GM19468 (cell line): ENCODE measurements around the gene SMTNL2.

Experiments used
- ATAC-seq: cut with Tn5 transposase; IDR thresholded peaks from one replicate; pipeline ENCODE4 v1.9.1; 2021; ENCODE audit warnings: mild to moderate bottlenecking, moderate library complexity, moderate number of reproducible peaks; ENCODE audit not compliant: unreplicated experiment; ENCODE audit errors: extremely low read depth

The SMTNL2 gene

DNA sequence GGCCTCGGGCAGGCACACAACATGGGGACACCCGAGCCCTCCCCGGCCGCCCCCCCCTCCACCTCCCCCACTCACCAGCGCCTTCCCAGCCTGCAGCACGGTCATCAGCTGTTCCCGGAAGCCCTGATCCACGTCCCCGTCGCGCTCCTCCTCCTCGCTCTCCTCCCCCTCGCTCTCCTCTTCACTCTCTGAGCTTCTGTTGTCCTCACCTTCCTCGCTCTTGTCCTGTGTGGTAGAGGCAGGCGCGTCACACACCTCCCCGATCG, 39.4 kb upstream of the SMTNL2 start:
- ATAC-seq: no peak

GRCh38 chr17:4545217-4545951, 38.9 kb upstream of the SMTNL2 start:
- no peak for ATAC-seq

DNA sequence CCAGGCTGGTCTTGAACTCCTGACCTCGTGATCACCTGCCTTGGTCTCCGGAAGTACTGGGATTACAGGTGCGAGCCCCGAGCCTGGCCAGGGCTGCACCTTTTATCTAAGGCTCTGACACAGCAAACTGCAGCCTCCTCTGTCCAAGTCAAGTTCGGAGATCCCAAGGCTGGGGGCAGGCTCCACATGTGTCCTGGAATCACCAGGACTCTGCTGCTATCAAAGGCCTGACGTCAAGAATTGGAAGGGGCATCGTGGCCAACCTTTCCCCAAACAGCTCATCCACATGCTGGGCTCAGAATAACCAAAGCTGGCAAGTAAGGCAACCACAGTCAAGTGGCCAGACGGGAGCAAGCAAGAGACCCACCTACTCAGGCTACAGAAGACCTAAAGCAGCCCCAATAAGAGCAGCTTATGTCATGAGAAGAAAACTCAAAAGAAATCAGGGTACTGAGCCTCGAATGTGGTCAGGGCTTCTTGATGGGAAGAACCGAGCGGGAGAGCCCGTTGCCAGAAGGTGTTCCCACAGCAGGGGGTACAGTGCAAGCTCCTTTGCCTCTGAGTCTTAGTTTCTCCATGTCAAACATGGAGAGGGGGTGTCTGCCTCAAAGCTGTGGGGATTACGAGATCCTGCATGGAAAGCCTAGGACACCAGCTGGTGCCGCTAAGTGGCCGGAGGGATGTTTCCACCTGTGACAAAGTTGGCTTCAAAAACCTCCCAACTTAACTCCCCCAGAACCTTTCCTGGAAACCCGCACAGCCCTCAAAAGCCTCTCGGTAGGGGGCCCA, 37.0 kb upstream of the SMTNL2 start:
- no peak for ATAC-seq

DNA sequence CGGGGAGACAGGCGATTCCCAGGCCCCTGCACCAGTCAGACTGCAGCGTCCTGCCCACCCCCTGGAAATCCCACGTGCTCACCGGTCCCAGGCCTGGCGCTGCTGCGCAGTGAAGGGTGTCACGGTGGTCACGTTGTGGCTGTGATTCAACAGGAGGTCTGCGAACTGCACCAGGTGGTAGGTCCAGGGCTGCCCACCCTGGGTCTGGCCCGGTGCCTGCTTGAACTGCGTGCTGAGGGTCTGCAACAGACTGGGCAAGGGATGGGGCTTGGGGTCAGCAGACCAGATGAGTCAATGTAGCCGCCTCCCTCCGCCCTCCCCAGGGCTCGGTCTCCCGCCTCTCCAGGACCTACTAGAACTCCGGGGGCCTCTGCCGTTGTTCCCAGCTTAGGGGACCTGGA, 36.3 kb upstream of the SMTNL2 start:
- ATAC-seq: no peak

- no peak for ATAC-seq
Measured at GRCh38 chr17:4548721-4549531, 35.4 kb upstream of the SMTNL2 start.

GRCh38 chr17:4549781-4550533, 34.4 kb upstream of the SMTNL2 start:
- ATAC-seq: no peak

GRCh38 chr17:4550534-4551039, 33.7 kb upstream of the SMTNL2 start:
- no peak for ATAC-seq

GRCh38 chr17:4551141-4551540, 33.2 kb upstream of the SMTNL2 start:
- ATAC-seq: no peak

GRCh38 chr17:4551796-4552525, 32.4 kb upstream of the SMTNL2 start:
- ATAC-seq: no peak

DNA sequence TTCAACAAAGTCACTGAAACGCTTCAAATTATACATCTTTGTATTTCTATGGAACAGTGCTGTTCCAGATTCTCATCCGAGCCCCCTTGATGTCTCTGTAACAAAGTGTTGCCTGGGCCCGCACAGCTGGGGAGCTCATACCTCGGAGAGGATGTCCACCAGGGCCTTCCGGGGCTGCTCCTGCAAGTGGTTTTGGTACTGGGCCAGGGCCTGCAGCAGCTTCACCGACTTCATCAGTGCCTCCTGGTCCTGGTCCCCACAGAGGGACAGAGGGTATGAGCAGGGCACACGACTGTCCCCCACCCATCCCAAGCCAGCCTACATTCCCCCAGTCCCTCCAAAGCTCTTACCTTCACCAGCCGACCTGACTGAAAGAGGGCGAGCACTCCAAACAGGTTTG, 30.7 kb upstream of the SMTNL2 start:
- no peak for ATAC-seq

DNA sequence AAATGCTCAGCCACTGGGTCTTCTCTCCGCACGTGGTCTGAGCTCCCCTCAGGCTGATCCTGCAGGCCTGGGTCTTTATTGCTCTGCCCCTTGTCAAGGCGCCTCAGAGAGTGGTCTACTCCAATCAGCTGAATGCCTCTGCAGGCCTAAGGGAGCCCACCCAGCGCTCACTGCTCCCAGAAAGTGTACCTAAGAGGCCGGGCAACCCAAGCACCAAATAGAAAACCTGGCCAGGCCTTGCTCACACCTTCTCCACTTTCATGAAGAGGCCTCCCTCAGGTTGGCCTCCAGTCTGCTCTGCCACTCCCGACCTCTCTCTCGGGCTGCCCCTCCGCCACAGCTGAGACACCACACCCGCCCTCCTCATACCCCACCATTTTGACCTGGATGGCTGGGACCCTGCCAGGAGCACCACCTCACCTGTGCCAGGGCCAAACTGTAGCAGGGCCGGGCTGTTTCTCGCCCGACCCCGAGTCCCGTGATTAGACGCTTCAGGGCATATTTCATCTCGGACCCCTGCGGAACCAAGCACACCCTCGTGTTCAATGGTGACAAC, 29.8 kb upstream of the SMTNL2 start:
- ATAC-seq: no peak

DNA sequence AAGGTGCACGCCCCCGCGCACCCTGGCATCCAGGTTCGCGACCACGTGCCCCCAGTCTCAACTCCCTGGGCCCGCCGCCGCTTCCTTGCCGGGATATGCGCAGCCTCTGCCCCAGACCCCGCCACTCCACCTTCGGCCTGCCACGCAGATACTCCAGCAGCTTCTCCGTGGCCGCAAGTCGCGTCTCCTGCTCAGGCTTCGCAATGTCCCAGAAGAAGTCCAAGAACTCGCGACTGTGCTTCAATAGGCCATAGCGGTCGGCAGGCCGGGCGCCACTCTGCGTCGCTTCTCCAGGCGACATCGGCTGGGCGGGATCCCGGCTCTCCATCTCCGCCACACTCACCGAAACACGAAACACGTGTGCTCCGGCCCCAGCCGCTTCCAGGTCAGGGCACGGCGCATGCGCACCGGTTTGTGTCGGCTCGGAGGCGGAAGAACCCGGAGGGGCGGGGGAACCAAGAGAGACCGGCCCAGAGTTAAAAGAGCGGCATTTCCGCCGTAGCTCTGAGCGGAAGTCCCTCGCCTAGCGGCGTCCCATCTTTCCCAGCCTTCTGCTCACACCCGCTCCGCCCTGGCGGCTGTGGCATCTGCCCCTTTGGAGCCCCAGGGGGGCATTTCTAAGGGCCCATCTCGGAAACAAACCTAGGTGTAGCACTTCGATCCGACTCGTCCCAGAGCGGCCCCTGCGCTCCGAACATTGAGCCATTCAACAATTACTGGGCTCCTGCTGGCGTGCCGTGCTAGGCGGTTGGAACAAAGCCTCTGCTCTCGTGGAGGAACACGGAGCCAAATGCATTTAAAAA, 29.1 kb upstream of the SMTNL2 start, which contains the start of gene MYBBP1A:
Gene MYBBP1A (minus strand): TSS at position 388 of the 803 bp plus-strand sequence. CDS start 60 bp downstream, at position 328.
- no peak for ATAC-seq

DNA sequence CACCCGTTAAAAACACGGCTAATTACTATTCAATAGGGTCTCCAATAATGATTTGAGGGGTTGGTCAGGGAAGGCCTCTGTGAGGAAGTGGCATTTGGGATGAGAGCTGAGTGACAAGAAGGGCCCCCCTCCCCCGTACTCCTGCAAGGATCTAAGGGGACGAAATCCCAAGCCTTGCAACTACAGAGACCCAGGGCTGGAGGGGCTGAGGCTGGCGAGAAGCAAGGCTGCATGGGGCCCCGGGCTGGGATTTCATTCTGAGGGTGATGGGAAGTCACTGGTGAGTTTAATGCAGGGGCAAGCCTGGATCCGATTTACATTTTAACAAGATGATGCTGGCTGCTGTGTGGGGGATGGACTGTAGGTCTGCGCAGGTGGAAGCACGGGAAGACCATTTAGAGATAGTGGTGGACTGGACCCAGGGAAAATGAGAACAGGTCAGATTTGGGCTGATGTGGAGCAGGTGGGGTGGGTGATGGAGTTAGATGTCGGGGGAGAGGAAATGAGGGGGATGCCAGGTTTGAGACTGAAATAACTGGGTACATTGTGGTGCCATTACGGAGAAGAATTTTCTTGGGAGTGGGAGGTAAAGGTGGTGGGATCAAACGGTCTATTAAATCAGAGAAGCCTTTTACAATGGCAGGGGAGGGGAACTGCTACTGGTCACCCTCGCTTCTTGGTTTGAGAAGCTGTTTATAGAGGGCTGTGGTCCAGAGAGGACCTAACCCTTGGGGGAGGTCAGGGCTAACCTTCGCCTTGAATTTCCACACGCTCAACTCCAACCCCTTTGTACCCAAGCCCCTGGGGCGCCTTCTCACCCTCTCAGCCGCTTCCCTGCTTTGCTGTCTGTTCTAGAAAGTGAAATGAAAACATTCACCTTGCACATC, 28.2 kb upstream of the SMTNL2 start:
- no peak for ATAC-seq

DNA sequence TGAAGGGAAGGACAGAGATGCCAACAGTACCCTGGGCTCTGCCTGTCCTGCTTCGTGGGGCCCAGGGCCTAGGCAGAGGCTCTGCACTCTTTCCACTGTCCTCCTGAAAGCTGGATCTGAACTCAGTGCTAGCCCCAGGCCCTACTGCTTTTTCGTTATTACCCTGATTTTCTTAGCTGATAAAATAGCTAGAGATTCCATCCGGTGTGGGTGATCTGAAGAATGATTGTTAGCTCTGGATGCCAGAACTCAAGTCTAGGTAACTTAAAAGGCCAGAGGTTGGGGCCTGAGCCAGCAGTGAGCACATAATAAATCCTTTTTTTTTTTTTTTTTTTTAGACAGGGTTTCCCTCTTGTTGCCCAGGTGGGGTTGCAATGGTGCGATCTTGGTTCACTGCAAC, 27.3 kb upstream of the SMTNL2 start:
- no peak for ATAC-seq

GRCh38 chr17:4557626-4558346, 26.5 kb upstream of the SMTNL2 start:
- ATAC-seq: no peak

- no peak for ATAC-seq
Measured at GRCh38 chr17:4558347-4558971, 25.9 kb upstream of the SMTNL2 start.
